NCI-H510A (cell line): ENCODE results near the gene SORBS2.
A peak's percentile ranks its signal among the peaks of the same experiment; 100 is the strongest.
"Not testable (repeated sequence)": the region's sequence is repeated elsewhere in the genome, so short reads cannot be mapped to it uniquely, and the experiment has no call there.

Experiments used
- DNase-seq: peaks from one replicate; lab custom pipeline; 2025; lab: John Stamatoyannopoulos, UW

The SORBS2 gene

DNA sequence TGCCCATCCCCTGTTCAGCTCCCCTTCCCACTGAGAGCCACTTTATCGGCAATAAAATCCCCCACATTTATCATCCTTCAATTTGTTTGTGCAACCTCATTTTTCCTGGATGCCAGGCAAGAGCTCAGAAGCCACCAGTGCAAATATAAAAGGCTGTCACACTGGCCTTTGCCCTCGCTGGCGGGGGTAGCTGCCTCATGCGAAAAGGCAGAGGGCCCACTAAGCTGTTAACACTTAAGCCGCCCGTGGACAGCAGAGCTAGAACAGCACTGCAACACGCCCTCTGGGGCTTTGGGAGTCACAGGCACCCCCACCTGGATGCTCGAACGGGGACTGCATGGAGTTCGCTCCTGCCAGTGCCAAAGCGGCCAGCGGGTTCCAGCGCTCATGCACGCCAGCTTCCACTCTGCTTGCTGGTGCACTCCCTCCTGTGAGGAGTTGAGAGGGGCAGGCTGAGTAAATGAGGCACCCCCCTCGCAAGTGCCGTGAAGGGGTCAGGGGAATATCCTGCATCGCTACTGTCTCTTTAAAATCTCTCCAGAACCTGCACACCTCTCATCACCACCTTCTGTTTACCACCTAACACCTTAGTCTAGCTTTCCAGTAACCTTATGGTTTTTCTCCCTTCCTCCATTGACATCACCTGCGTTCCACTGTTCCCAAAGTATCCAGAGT, 99.5 kb downstream of the SORBS2 start:
- DNase-seq = no peak

- DNase-seq = no peak
These were observed 100.3 kb downstream of the SORBS2 start for GRCh38 chr4:185711726-185712125.

DNA sequence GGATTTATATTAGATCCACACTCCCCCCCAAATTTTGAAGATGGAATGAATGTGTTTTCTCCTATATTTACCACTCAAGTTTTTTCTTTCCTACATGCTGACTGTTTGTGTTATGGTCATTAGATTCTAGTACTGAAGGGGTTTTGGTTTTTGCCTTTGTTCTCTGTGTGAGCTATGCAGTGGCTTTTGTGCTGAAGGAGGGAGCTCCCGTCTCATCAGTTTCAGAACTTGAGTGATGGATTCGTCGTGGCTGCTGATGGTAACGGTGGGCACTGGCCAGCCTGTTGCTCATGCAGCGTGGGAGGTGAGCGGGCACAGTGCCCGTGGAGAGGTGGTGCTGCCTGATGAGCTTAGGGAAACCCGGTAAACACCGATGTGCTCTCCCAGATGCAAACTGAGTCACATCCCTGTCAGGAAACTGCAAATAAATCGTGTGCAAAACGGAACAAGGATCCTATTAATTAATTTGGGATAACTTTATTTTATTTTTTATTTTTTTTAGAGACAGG, 101.5 kb downstream of the SORBS2 start:
- no peak for DNase-seq

DNA sequence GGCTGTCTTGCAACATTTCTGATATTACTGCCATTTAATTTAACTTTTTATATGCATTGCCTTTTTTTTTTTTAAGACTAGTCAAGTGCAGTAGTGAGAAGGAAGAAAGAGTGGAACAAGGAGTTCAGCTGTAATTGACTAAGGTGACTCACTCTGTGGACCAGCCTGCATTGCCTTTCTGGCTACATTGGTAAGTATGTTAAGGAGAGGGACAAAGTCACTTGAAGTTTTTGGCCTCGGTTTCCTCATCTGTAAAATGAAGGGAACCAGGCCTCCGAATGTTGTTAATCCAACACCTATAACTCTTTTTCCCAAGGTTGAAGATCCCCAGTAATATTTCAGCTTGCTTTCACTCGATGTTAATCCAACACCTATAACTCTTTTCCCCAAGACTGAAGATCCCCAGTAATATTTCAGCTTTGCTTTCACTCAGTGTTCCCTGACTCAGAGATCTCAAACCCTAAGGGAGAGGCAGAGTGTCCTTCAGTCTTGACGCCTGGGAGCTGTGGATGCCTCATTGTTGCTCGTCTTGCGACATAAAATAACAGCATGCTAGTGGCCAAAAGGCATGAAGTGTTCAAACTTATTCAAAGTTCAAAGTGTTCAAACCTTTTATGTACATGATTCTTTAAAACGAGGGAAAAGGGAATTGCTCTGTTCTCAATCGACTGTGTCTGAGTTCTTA, 102.0 kb downstream of the SORBS2 start:
- DNase-seq = no peak

DNA sequence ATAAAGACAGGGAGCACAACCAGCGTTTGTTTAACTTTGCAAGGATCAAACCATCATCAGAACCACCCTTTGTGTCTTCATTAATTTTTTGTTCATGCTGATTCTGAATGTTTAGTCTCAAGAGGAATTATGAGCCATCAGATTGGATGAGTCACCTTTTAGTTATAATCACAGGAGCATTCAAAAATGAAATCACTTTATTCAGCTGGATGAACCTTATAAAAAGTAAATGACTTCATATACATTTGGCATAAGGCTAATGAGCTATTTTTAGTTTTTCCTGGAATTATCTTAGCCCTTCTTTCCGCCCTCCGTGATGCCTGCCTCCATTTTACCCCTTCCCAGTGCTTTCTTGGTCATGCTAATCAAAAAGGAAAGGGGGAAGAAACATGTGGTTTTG, 103.6 kb downstream of the SORBS2 start:
- no peak for DNase-seq

GRCh38 chr4:185707622-185708021, 104.4 kb downstream of the SORBS2 start:
- DNase-seq = not testable (repeated sequence)

- DNase-seq = no peak
These were observed 109.8 kb downstream of the SORBS2 start for GRCh38 chr4:185702147-185702663.

- DNase-seq = no peak
These were observed 111.4 kb downstream of the SORBS2 start for GRCh38 chr4:185700630-185701029.

GRCh38 chr4:185700048-185700447, 111.9 kb downstream of the SORBS2 start:
- peak; percentile 5 for DNase-seq

GRCh38 chr4:185697488-185697887, 114.5 kb downstream of the SORBS2 start:
- no peak for DNase-seq

- no peak for DNase-seq
These were observed 116.3 kb downstream of the SORBS2 start for GRCh38 chr4:185695743-185696142.

GRCh38 chr4:185693548-185694215, 118.3 kb downstream of the SORBS2 start:
- DNase-seq = no peak

- DNase-seq = no peak
These were observed 122.6 kb downstream of the SORBS2 start for GRCh38 chr4:185689407-185689806.

DNA sequence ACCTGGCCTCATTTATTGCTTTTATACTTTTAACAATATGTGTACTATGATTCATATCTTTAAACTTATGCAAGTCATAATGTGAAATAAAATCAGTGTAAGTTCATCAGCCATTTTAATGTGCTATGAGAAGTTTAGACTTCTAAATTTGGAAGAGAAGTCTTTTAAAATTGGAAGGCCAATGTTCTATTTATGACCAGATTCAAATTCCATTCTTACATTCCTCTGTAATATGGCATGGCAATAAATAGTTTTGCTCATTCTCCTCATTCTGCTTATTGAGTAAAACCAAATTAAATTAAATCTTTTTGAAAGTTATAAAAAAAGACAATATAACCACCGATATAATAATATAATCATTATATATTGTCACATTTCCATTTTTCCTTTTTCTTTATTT, 126.2 kb downstream of the SORBS2 start:
- DNase-seq = no peak

- no peak for DNase-seq
These were observed 128.1 kb downstream of the SORBS2 start for GRCh38 chr4:185683896-185684295.

DNA sequence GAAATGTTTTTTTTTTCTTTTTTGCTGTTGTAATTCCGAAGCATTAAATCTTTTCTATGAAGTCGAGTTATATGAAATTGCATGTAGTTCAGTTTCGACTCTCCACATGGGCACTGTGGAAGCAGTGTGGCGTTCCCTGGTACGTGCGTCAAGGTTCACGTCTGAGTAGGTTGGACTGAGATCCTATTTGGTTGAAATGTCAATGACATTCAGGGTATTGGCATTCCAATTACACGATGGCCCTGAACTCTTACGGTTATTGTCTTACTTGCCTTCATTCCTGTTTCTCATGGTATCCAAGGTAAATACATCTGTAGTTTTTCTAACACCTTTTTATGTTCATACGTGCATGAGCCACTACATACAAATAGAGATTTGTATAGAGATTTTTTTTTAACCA, 128.8 kb downstream of the SORBS2 start:
- no peak for DNase-seq

DNA sequence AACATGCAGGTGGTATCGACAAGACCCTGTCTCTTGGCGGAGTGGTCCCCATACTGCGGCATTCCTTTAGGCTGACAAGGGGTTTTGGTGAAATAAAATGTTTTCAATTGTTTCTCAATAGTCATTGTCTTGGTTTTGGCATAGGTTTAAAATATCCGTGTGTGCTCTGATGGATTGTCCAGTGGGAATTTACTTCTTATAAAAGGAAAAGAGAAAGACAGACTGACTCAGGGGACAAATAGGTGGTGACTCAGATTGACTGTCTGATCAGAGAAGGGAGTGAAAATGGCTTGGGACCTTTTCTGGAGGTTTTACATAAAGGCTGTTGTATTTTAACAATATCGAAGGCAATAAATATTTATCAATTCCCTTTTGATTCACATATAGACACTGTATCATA, 129.8 kb downstream of the SORBS2 start:
- DNase-seq = no peak

GRCh38 chr4:185681604-185682003, 130.4 kb downstream of the SORBS2 start:
- no peak for DNase-seq

DNA sequence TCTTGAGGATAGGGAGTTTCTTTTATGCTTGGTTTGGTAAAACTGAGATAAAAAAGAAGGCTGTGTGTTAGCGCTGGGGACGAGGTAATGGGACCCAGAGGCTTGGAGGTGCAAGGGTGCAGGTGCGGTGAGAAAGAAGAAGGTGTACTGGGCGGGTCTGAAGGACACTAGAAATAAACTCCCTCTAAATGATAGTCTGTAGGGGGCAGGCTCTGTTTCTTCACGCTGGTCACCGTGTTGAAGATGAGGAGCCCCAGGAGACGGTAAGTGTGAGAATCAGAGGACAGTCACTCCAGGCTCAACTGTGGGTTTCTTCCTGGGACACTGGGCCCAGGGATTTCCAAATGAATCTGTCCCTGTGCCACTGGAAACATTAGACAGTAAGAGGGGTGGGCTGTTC, 131.4 kb downstream of the SORBS2 start:
- DNase-seq = no peak

- no peak for DNase-seq
These were observed 132.5 kb downstream of the SORBS2 start for GRCh38 chr4:185679523-185679922.

GRCh38 chr4:185677637-185678314, 134.2 kb downstream of the SORBS2 start:
- no peak for DNase-seq

DNA sequence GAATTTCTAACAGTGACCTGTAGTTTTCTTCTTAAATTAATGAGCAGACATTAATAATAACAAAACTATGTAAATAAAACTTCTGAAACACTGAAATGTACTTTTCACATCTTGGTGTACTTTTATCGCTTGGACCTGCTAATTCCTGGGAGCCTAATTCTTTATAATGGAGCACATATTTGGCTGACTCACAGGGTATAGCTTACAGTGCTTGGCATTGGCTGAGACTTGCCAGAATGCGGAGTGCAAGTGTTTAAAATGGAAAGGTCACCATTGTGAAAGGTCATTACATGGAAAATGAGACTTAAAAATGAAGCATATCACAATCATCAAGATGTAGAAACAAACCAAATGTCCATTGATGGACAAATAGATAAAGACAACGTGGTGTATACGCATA, 139.4 kb downstream of the SORBS2 start:
- no peak for DNase-seq
